Measurements from ENCODE around the gene LPCAT1. TPM values are rescaled to one million over a fixed set of nuclear protein-coding genes. Genes with fewer than 3 reads are reported as not detected.

LPCAT1 gene
- polyA plus RNA-seq, 3 donors, result 41.6 to 46.8 (median 46.4) TPM

DNA sequence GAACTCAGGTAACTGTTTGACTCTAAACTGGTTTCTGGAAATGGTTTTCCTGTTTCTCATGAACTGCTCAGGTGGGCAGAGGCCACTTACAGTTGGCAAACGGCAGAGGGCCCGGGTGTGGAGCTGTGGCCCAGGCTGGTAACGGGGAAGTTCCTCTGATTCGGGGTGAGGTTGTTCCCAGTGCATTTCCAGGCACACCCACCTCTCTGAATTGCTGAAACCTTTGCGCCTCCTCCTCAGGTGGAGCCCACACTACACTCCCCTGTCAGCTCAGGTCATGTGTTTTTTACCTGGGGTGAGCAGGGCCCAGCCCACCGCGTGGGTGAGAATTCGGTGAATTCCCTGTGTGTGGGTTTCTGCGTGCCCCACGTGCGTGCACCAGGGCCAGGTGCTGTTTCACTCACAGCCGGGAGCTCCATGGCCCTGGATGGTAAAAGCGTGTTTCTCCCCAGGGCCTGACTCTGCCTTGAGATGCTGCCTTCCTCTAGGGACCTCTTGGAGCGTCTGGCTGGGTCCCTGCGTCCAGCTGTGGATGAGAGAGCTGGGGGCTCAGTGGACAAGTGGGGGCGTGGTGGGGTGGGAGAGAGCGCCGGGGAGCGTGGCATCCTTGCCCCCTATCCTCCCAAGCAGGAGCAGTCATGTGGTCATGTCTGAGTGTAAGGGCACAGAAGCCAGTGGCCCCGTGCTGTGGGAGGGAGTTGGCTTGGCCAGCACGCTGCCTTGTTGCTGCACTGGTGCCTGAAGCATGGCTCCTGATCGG, 33.5 kb upstream of the LPCAT1 start:
- DNase-seq, result no peak

DNA sequence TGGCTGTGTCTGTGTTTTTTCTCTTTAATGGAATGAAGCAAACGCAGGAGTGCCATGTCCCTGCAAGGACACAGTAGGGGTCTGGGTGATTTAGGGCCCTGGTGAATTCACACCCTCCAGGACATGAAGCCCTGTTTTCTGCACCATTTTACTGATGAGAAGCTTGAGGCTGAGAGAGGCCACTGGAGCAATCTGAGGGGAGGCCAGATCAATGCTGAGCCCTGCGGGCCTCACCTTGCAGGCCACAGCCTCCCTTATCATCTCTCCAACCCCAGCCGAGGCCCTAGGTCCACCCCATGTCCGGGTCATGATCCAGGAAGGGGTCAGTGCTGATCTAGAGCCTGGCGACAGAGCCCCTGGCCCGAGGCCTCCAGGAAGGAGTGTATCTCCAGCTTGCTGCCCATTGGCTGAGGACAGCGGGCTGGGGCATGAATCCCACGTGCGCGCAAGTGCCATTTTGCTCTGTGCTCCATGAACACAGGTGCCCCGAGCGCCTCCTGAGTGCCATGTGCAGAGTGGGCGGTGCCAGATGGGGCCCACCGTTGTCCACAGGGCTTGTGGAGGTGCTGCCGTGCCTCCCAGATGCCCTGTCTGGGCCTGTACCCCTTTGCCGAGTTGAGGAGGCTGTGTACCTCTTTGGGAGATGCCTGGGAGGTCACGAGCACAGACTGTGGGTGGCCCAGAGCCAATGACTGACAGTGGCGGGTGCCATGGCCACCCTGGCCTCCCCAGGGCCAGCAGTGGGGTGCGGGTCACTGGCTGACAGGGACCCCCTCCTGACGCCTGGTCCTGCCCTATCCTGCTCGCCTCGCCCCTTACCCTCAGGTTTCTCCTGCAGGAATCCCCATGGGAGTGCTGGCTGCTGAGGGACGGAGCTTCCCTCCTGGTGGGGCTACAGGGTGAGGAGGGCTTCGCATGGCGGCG, 32.3 kb upstream of the LPCAT1 start:
- DNase-seq, result no peak

DNA sequence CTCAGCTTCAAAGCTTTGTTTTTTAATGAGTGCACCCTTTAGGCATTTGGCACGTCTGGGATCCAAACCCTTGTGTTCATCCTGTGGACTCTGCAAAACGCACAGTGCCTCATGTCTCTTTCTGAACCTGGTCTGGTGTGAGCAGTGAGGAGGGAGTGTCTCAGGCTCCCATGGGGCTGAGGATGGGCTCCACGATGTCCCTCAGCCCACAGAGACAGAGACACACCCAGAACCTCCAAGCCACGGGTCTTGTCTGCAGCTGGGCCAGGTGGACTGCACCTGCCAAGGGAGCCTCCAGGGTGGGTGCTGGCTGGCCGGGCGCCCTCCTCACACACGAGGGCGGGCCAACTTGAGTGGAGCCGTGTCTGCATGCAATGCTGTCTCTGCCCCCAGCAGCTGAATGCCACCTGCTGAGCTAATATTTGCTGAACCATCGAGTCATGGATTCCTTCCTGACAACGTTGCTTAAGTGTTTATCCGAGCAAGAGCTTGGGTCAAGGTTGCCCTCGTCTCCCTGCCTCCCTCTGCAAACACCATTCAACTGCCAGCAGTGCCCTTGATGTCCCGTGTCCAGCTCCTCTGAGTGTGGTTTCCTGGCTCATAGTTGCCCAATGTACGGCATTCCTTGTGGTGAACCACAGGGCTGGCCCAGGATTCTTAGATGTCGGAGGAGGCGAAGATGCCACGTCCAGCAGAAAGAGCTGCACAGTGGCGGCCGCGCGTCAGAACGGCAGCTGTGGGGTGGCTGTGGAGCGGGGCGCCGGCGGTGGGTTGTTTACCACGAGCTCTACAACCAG, 31.4 kb upstream of the LPCAT1 start:
- DNase-seq, result no peak

DNA sequence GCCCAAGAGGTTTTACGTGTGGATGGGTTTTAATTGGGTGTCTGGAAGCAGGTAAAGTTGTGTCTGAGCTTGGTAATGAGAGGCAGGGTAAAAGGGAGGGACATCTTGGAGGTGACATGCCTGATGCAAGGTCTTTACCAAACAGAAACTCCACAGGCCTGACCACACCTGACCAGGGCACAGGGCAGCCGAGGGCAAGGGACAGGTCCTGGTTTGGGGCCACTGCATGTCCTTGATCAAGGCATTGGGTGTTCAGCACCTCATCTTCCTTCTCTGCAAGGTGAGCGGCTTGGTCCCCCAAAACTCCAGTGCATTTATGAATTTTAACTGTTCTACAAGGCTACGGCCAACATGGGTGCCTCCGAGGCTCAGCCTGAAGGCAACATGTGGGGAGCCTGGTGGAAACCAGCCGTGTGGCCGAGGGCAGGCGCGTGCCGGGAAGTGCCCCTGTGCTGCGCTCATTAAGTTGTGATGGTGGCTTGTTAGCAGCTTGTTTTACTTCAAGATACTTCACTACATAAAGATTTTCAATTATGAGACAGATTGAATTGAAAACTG, 30.7 kb upstream of the LPCAT1 start:
- no peak for DNase-seq

DNA sequence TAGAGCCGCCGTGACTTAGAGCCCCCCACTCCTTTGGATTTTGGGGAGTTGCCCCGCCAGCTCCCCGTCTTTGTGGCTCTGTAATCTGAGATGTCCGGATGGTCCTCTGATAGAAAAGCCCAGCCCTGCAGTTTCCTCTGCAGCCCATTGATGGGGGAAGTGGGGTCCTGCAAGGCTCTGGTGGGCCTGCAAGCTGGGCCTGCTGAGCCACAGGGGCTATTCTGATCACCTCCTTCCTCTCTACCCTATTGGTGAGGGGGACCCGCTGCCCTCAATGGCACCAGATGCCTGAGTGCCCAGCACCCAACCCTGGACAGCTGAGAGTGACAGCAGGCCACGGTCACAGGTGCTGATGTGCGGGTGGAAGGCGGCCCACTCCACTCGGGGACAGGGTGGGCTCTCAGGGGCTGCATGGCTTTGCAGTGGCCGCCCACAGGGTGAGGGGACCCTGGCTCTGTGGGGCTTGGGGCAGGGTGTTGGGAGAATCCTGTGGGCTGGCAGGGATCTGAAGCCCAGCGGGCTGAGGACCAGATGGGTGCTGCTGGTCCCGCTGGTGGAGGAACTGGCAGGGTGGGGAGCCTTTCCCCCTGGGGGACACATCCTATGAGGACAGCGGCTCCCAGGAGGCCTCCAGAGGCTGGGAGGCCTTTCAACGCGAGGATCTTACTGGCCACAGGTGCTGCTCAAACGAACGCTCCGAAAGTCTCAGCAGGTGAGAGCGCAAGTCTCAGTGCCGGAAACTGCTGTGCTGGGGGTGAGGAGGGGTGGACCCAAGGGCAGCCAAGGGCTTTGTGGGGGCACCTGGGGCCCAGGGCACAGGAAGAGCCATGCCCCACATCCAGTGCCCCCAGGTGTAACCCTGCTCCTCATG, 30.0 kb upstream of the LPCAT1 start:
- DNase-seq, result no peak

- DNase-seq, result peak; percentile 4
These were observed 28.9 kb upstream of the LPCAT1 start for GRCh38 chr5:1552521-1553255.

GRCh38 chr5:1551426-1552301, 27.9 kb upstream of the LPCAT1 start:
- DNase-seq, result no peak

DNA sequence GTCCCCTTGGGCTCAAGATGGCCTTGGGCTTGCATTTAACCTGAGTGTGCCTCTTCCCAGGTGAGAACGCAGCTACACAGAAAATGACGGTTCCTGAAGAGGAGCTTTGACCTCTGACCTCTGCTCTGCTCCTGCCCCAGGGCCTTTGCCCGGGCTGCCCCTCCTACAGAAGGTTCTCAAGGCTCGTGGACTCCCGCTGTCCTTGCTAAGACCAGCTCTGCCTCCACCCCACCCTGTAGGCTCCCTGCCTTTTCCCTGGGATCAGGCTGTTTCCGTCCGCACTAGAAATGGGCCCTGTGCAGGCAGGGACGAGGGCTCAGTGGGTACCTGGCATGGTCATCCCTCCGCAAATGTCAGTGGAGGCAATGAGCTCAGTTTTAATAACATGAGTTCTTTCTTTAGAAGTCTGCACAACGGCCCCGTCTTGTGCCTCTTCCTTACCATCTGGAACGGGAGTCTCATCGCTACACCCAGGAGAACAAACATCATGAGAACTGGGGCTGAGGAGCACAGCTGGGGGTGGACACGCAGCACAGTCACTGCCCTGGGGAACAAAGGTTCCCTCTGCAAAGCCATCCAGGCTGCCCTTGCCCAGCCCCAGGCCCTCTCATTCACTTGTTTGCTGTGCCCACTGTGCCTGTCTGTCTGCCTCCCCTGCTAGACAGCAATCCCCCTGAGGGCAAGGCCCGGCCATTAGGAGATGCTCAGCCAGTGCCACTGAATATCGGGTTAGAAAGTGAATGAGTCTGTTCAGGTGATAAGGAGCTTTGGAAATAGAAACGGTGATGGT, 26.7 kb upstream of the LPCAT1 start:
- no peak for DNase-seq

- DNase-seq, result no peak
These were observed 25.8 kb upstream of the LPCAT1 start for GRCh38 chr5:1549475-1550030.

- DNase-seq, result no peak
These were observed 25.1 kb upstream of the LPCAT1 start for GRCh38 chr5:1548702-1549474.

DNA sequence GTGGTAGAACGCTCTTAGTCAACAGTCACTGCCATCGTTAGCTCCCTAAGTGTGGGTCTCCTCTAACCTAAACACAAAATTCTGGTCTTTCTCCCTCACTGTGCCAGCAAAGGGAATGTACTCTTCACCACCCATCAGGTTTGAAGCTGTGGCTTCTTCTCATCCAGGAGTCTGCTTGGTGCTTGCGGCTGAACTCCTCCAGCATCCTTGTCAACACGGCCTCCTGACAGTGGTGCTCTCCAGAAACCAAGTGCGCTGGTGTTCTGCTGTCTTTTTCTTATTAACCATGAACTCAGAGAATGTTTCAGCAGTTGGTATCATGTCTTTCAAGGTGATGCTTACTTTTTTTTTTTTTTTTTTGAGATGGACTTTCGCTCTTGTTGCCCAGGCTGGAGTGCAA, 23.9 kb upstream of the LPCAT1 start:
- no peak for DNase-seq

DNA sequence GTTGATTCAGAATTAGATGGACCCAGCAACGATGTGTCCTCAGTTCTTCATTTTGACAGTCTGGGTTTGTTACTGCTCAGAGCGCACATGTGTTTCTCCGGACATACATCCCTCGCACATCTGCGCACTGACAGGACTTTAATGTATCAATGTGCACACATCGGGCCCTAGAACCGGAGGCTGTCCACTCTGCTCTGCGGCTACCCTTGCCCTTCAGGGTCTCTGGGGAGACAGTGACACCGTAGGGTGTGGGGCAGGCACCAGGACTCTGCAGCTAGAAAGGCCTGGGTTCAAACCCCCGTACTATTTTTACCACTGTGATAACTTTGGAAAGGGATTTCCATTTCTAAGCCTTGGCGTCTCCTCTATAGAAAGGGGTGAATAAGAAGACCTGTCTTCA, 23.5 kb upstream of the LPCAT1 start:
- no peak for DNase-seq

DNA sequence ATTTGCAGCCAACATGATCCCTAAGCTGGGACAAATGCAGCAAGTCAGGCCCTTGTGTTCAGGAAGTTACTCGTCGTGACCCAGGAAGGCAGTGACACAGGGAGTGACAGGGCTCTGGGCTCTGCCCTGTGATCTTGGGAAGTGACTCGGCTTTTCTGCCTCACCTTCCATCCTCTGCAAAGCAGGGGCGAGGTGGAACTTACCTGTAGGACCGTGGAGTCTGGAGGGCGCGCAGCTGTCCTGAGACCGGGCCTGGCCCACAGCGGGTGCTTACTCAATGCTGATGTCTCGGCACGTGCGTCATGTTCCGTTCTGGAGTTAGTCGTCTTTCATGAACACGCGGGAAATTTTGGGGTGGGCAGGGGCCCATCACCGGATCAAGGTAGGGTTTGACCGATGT, 22.8 kb upstream of the LPCAT1 start:
- DNase-seq, result no peak

GRCh38 chr5:1545805-1546355, 22.1 kb upstream of the LPCAT1 start:
- DNase-seq, result no peak

DNA sequence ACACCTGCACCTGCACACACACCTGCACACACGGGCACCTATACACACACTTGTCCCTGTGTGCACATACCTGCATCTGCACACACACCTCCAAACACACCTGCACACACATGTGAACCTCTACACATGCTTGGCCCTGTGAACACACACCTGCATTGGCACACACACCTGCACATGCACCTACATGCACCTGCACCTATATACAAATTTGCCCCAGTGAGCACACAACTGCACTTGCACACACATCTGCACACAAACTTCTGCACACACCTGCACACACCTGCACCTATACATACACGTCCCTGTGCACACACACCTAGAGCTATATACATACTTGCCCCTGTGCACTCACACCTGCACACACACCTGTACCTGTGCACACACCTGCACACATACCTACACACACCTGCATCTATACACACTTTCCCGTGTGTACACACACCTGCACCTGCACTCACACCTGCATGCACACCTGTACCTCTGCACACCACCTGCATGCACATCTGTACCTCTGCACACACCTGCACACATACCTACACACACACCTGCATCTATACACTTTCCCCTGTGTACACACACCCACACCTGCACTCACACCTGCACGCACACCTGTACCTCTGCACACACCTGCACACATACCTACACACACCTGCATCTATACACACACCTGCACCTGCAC, 21.5 kb upstream of the LPCAT1 start:
- no peak for DNase-seq

- no peak for DNase-seq
These were observed 20.7 kb upstream of the LPCAT1 start for GRCh38 chr5:1544294-1544961.

Data from renal pelvis (tissue), 4 donors.